ENCODE results near the gene APLF. TPM values are rescaled to one million over a fixed set of nuclear protein-coding genes. Genes with fewer than 3 reads are reported as not detected.

The APLF gene
- total and polyA plus RNA-seq, 2 experiments from 2014 or later, result 3.0 to 3.7 TPM

- Histone ChIP-seq H3K27ac (ENCODE audit: low read depth) (no peak overlapping the region), H2AFZ (no peak overlapping the region), H3K79me2 (replicated peaks; ENCODE audit: insufficient read depth) (no peaks in the 10 kb centered on the region), H3K27me3 (ENCODE audit: insufficient read depth) (no peaks in the 10 kb centered on the region), H3K9me2 (ENCODE audit: insufficient read depth) (no peaks in the 10 kb centered on the region), H3F3A (replicated peaks; ENCODE audit: low read depth) (no peaks in the 10 kb centered on the region), H3K4me1 (ENCODE audit: insufficient read depth) (no peaks in the 10 kb centered on the region), H3K4me2 (no peak overlapping the region), H3K4me3 (no peak overlapping the region), H4K20me1 (replicated peaks; ENCODE audit: insufficient read depth) (no peaks in the 10 kb centered on the region), H3K36me3 (ENCODE audit: insufficient read depth) (no peaks in the 10 kb centered on the region)
- H3K27ac Mint-ChIP-seq, result no peak overlapping the region
- peaks cover 14% of the 10 kb centered on the region; the same call in 2 of the 3 replicates for H3K36me3 Mint-ChIP-seq (ENCODE audit: low read depth)
- no peak overlapping the region for H3K4me3 Mint-ChIP-seq
- H3K4me1 Mint-ChIP-seq, result no peaks in the 10 kb centered on the region
- no peak for TF ChIP-seq POLR2AphosphoS5 (IDR thresholded peaks at IDR 0.05; ENCODE audit: low read depth)
- ATAC-seq (no peak), DNase-seq (ENCODE audit: low spot score) (no peak)
- peaks cover 49% of the 10 kb centered on the region for H3K9me3 Mint-ChIP-seq
- H3K27me3 Mint-ChIP-seq (ENCODE audit: insufficient read depth, low read depth, poor library complexity), result no peaks in the 10 kb centered on the region
Measured at GRCh38 chr2:68603059-68603458, 135.7 kb downstream of the APLF start.

DNA sequence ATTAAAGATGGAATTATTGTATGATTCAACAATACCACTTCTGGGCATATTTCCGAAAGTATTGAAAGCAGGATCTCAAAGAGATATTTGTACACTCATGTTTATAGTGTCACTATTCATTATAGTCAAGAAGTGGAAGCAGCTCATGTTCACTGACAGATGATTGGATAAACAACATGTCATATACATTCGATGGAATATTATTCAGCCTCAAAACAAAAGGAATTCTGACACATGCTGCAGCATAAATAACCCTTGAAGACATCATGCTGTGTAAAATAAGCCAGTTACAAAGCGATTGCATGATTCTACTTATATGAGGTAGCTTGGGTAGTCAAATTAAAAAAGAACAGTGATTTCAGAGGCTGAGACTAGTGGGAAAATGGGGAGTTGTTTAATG, 136.7 kb downstream of the APLF start:
- Mint-ChIP-seq H3K4me1 (no peaks in the 10 kb centered on the region), H3K27me3 (ENCODE audit: insufficient read depth, low read depth, poor library complexity) (no peaks in the 10 kb centered on the region), H3K9me3 (peaks cover 49% of the 10 kb centered on the region), H3K27ac (no peak overlapping the region), H3K4me3 (no peak overlapping the region), H3K36me3 (ENCODE audit: low read depth) (peaks cover 14% of the 10 kb centered on the region; the same call in 2 of the 3 replicates)
- no peak for ATAC-seq
- no peak overlapping the region for H3K27ac ChIP-seq (ENCODE audit: low read depth)
- H3K4me2 ChIP-seq, result no peak overlapping the region
- no peaks in the 10 kb centered on the region for H3K9me2 ChIP-seq (ENCODE audit: insufficient read depth)
- H3F3A ChIP-seq (replicated peaks; ENCODE audit: low read depth), result no peaks in the 10 kb centered on the region
- H4K20me1 ChIP-seq (replicated peaks; ENCODE audit: insufficient read depth), result no peaks in the 10 kb centered on the region
- H3K27me3 ChIP-seq (ENCODE audit: insufficient read depth), result no peaks in the 10 kb centered on the region
- H3K36me3 ChIP-seq (ENCODE audit: insufficient read depth), result no peaks in the 10 kb centered on the region
- no peaks in the 10 kb centered on the region for H3K4me1 ChIP-seq (ENCODE audit: insufficient read depth)
- H3K79me2 ChIP-seq (replicated peaks; ENCODE audit: insufficient read depth), result no peaks in the 10 kb centered on the region
- no peak overlapping the region for H2AFZ ChIP-seq
- no peak overlapping the region for H3K4me3 ChIP-seq
- DNase-seq (ENCODE audit: low spot score), result no peak
- no peak for TF ChIP-seq CREB1 (CRISPR knock-in tag; IDR thresholded peaks at IDR 0.05; ENCODE audit: low read depth)
- no peak for TF ChIP-seq ZNF331 (CRISPR knock-in tag; IDR thresholded peaks at IDR 0.05; ENCODE audit: low read depth)
- no peak for TF ChIP-seq ZNF114 (CRISPR knock-in tag; IDR thresholded peaks at IDR 0.05)
- no peak for TF ChIP-seq NANOG (IDR thresholded peaks at IDR 0.05; ENCODE audit: borderline replicate concordance)
- no peak for TF ChIP-seq REST (IDR thresholded peaks at IDR 0.05; ENCODE audit: unreplicated experiment)
- no peak for TF ChIP-seq EZH2 (IDR thresholded peaks at IDR 0.05; ENCODE audit: low read depth, unreplicated experiment)
- TF ChIP-seq JUNB (IDR thresholded peaks at IDR 0.05; ENCODE audit: unreplicated experiment), result no peak
- no peak for TF ChIP-seq EZH2phosphoT487 (IDR thresholded peaks at IDR 0.05; ENCODE audit: unreplicated experiment)
- no peak for TF ChIP-seq STAT1 (IDR thresholded peaks at IDR 0.05; ENCODE audit: unreplicated experiment)
- no peak for TF ChIP-seq CTCF (conservative IDR thresholded peaks at IDR 0.05; ENCODE audit: low read depth in 2 of 2)
- no peak for TF ChIP-seq ZNF462 (CRISPR knock-in tag; IDR thresholded peaks at IDR 0.05)
- TF ChIP-seq POLR2AphosphoS5 (IDR thresholded peaks at IDR 0.05; ENCODE audit: low read depth), result no peak
